HepG2 (cell line): ENCODE data around the gene FKBP10. TPM values are rescaled to one million over a fixed set of nuclear protein-coding genes. Genes with fewer than 3 reads are reported as not detected.

ENCODE experiments used
- ARID5B ChIP-seq: IDR thresholded peaks from 2 replicates; pipeline ENCODE4 v1.4.0; 2020; ENCODE audit warnings: mild to moderate bottlenecking, missing genetic modification reagents
- CBX1 ChIP-seq: IDR thresholded peaks from one replicate; pipeline ENCODE4 v1.6.1; 2016; ENCODE audit warnings: antibody characterized with exemption, low read depth
- ERF ChIP-seq: IDR thresholded peaks from 2 replicates; pipeline ENCODE4 v1.6.1; 2018; ENCODE audit warnings: missing biosample characterization, missing genetic modification reagents
- ETV5 ChIP-seq: IDR thresholded peaks from 2 replicates; pipeline ENCODE4 v1.6.1; 2018; ENCODE audit warnings: missing biosample characterization, missing genetic modification reagents, inconsistent platforms, borderline replicate concordance
- KDM4B ChIP-seq: sonication (generic); formaldehyde crosslinking; IDR thresholded peaks from 2 replicates; pipeline ENCODE4 v1.4.0; 2020; ENCODE audit warnings: missing genetic modification reagents
- RXRB ChIP-seq: IDR thresholded peaks from 2 replicates; pipeline ENCODE4 v1.6.1; 2016; ENCODE audit warnings: borderline replicate concordance, missing genetic modification reagents, missing compliant biosample characterization
- SMAD1 ChIP-seq: sonication (generic); formaldehyde crosslinking; IDR thresholded peaks from 2 replicates; pipeline ENCODE4 v1.4.0; 2020; ENCODE audit warnings: missing genetic modification reagents, low read depth, mild to moderate bottlenecking, borderline replicate concordance
- SP2 ChIP-seq: sonication (generic); formaldehyde crosslinking; IDR thresholded peaks from 2 replicates; pipeline ENCODE4 v1.5.1; 2020; ENCODE audit warnings: mild to moderate bottlenecking, missing genetic modification reagents
- SP5 ChIP-seq: IDR thresholded peaks from 2 replicates; pipeline ENCODE4 v1.6.1; 2016; ENCODE audit warnings: low read depth, borderline replicate concordance
- TEAD3 ChIP-seq: optimal IDR thresholded peaks from 2 replicates; pipeline ENCODE3; 2016; ENCODE audit warnings: borderline replicate concordance
- ZBED4 ChIP-seq: sonication (generic); formaldehyde crosslinking; IDR thresholded peaks from 2 replicates; pipeline ENCODE4 v1.4.0; 2020; ENCODE audit warnings: missing genetic modification reagents, borderline replicate concordance
- ZEB1 ChIP-seq: IDR thresholded peaks from 2 replicates; pipeline ENCODE4 v1.6.1; 2012; ENCODE audit warnings: mild to moderate bottlenecking, low read depth, inconsistent platforms; ENCODE audit not compliant: insufficient replicate concordance
- ZNF207 ChIP-seq: fragments of 450-650 bp; IDR thresholded peaks from 2 replicates; pipeline ENCODE4 v1.6.1; 2016; ENCODE audit warnings: antibody characterized with exemption, borderline replicate concordance
- ZNF280D ChIP-seq: sonication (generic); formaldehyde crosslinking; IDR thresholded peaks from 2 replicates; pipeline ENCODE4 v1.5.1; 2020; ENCODE audit warnings: mild to moderate bottlenecking, missing genetic modification reagents
- ZSCAN22 ChIP-seq: sonication (generic); formaldehyde crosslinking; IDR thresholded peaks from 2 replicates; pipeline ENCODE4 v1.4.0; 2020; ENCODE audit warnings: mild to moderate bottlenecking, missing genetic modification reagents
- polyA plus RNA-seq, 8 experiments: library from polyadenylated mRNA; depleted of rRNA in 3 of 8; stranded (reverse) in 7 of 8; unstranded in 1 of 8; fragments of >200 nt; fragmentation: Illumina TruSeq in 4 of 8; extraction: Trizol in 4 of 8; gene quantifications; 2 replicates each; pipeline versions ENCODE4 v1.2.1 to v1.2.3, GENCODE V29; 2011 to 2016; ENCODE audit warnings: low read depth in 4 of 8, missing spikeins in 1 of 8, mixed read lengths in 1 of 8; ENCODE audit not compliant: insufficient read depth in 1 of 8
- total RNA-seq, 5 experiments: library from RNA; depleted of rRNA; stranded (reverse); fragments of >200 nt; fragmentation: Illumina TruSeq; extraction: Trizol; gene quantifications; 2 replicates each; pipeline ENCODE4 v1.2.3, GENCODE V29; 2016; ENCODE audit warnings: low read depth in 1 of 5
- TF ChIP-seq, protein P1 (sequence below): sonication (generic); IDR thresholded peaks from 2 replicates; pipeline ENCODE4 v1.6.1; 2016; ENCODE audit warnings: low read depth, borderline replicate concordance
- TF ChIP-seq, protein P2 (sequence below): sonication (generic); formaldehyde crosslinking; IDR thresholded peaks from 2 replicates; pipeline ENCODE4 v1.8.0; 2023; ENCODE audit warnings: mild to moderate bottlenecking, missing genetic modification reagents

Gene FKBP10
- total and polyA plus RNA-seq, 2 of the 13 experiments (the other 11 are each of a cell fraction or from before 2014, with no cell fraction given): 149 to 573 TPM

GRCh38 chr17:41777574-41778188, 35.1 kb upstream of the FKBP10 start (continued):
- TF ChIP-seq, protein P1, sequence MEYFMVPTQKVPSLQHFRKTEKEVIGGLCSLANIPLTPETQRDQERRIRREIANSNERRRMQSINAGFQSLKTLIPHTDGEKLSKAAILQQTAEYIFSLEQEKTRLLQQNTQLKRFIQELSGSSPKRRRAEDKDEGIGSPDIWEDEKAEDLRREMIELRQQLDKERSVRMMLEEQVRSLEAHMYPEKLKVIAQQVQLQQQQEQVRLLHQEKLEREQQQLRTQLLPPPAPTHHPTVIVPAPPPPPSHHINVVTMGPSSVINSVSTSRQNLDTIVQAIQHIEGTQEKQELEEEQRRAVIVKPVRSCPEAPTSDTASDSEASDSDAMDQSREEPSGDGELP: peak; percentile 92
- TF ChIP-seq ZSCAN22 (CRISPR knock-in tag) (no peak; the same call in 1 of the 2 replicates), SP2 (CRISPR knock-in tag) (no peak), ZNF280D (CRISPR knock-in tag) (no peak), ZEB1 (no peak), TEAD3 (no peak), RXRB (CRISPR knock-in tag) (peak; percentile 38), SMAD1 (CRISPR knock-in tag) (0 out of 2 replicates have a peak, but pooled peaks have one; percentile 29), ERF (0 out of 2 replicates have a peak, but pooled peaks have one; percentile 42), ARID5B (CRISPR knock-in tag) (peak; percentile 81), ETV5 (CRISPR knock-in tag) (peak; percentile 36; the same call in 1 of the 2 replicates), ZBED4 (CRISPR knock-in tag) (peak; percentile 95), CBX1 (no peak), KDM4B (CRISPR knock-in tag) (no peak; the same call in 1 of the 2 replicates), SP5 (CRISPR knock-in tag) (no peak), ZNF207 (no peak)
- TF ChIP-seq, protein P2, sequence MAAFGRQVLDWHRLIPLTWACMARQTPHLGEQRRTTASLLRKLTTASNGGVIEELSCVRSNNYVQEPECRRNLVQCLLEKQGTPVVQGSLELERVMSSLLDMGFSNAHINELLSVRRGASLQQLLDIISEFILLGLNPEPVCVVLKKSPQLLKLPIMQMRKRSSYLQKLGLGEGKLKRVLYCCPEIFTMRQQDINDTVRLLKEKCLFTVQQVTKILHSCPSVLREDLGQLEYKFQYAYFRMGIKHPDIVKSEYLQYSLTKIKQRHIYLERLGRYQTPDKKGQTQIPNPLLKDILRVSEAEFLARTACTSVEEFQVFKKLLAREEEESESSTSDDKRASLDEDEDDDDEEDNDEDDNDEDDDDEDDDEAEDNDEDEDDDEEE (CRISPR knock-in tag): peak; percentile 65; the same call in 1 of the 2 replicates
